ENCODE measurements around the gene NCMAP.

NCMAP gene

GRCh38 chr1:24570265-24571125, 14.6 kb downstream of the NCMAP start:
- Histone ChIP-seq H2AFZ (ENCODE audit: low read length) (no peak overlapping the region), H4K20me1 (ENCODE audit: insufficient read depth, low read length) (no peaks in the 10 kb centered on the region), H3K9me2 (replicated peaks; ENCODE audit: insufficient read depth, low read length) (no peaks in the 10 kb centered on the region), H3K9ac (ENCODE audit: low read length) (no peak overlapping the region), H3K79me2 (ENCODE audit: low read length) (no peaks in the 10 kb centered on the region), H3K27me3 (replicated peaks; ENCODE audit: insufficient read depth, low read length) (no peaks in the 10 kb centered on the region), H3K4me2 (ENCODE audit: low read depth, low read length) (no peak overlapping the region), H3K9me3 (replicated peaks; ENCODE audit: insufficient read depth, low read length) (no peaks in the 10 kb centered on the region), H3F3A (ENCODE audit: insufficient read depth, low read length) (no peaks in the 10 kb centered on the region), H3K4me3 (ENCODE audit: low read length) (no peak overlapping the region), H3K4me1 (ENCODE audit: low read length) (0 out of 2 replicates have a peak, but pooled peaks cover 6% of the 10 kb centered on the region), H3K36me3 (replicated peaks; ENCODE audit: insufficient read depth, low read length) (no peaks in the 10 kb centered on the region), H3K27ac (ENCODE audit: low read length) (no peak overlapping the region)
- DNase-seq: no peak
- TF ChIP-seq EZH2 (optimal IDR thresholded peaks at IDR 0.05; ENCODE audit: low read depth, low read length): no peak
- no peak for TF ChIP-seq EZH2phosphoT487 (IDR thresholded peaks at IDR 0.05; ENCODE audit: low read length)
- no peak for TF ChIP-seq CTCF (IDR thresholded peaks at IDR 0.05; ENCODE audit: low read length)

GRCh38 chr1:24572301-24572700, 16.4 kb downstream of the NCMAP start:
- Histone ChIP-seq H3K9me2 (replicated peaks; ENCODE audit: insufficient read depth, low read length) (no peaks in the 10 kb centered on the region), H4K20me1 (ENCODE audit: insufficient read depth, low read length) (no peaks in the 10 kb centered on the region), H3K4me1 (ENCODE audit: low read length) (0 out of 2 replicates have a peak, but pooled peaks cover 6% of the 10 kb centered on the region), H3K79me2 (ENCODE audit: low read length) (no peaks in the 10 kb centered on the region), H3K4me3 (ENCODE audit: low read length) (no peak overlapping the region), H3K27me3 (replicated peaks; ENCODE audit: insufficient read depth, low read length) (no peaks in the 10 kb centered on the region), H3K9me3 (replicated peaks; ENCODE audit: insufficient read depth, low read length) (no peaks in the 10 kb centered on the region), H3K27ac (ENCODE audit: low read length) (no peak overlapping the region), H3K4me2 (ENCODE audit: low read depth, low read length) (no peak overlapping the region), H2AFZ (ENCODE audit: low read length) (peak overlapping the region; percentile 46; the same call in 1 of the 2 replicates), H3F3A (ENCODE audit: insufficient read depth, low read length) (no peaks in the 10 kb centered on the region), H3K36me3 (replicated peaks; ENCODE audit: insufficient read depth, low read length) (no peaks in the 10 kb centered on the region), H3K9ac (ENCODE audit: low read length) (no peak overlapping the region)
- no peak for DNase-seq
- TF ChIP-seq EZH2phosphoT487 (IDR thresholded peaks at IDR 0.05; ENCODE audit: low read length) (no peak), EZH2 (optimal IDR thresholded peaks at IDR 0.05; ENCODE audit: low read depth, low read length) (no peak), CTCF (IDR thresholded peaks at IDR 0.05; ENCODE audit: low read length) (no peak)

GRCh38 chr1:24575905-24576587, 20.2 kb downstream of the NCMAP start:
- Histone ChIP-seq H3K4me2 (ENCODE audit: low read depth, low read length) (no peak overlapping the region), H3K27ac (ENCODE audit: low read length) (no peak overlapping the region), H3K79me2 (ENCODE audit: low read length) (no peaks in the 10 kb centered on the region), H3K9me2 (replicated peaks; ENCODE audit: insufficient read depth, low read length) (no peaks in the 10 kb centered on the region), H3K9ac (ENCODE audit: low read length) (no peak overlapping the region), H3K9me3 (replicated peaks; ENCODE audit: insufficient read depth, low read length) (no peaks in the 10 kb centered on the region), H3F3A (ENCODE audit: insufficient read depth, low read length) (no peaks in the 10 kb centered on the region), H4K20me1 (ENCODE audit: insufficient read depth, low read length) (no peaks in the 10 kb centered on the region), H2AFZ (ENCODE audit: low read length) (no peak overlapping the region), H3K4me3 (ENCODE audit: low read length) (no peak overlapping the region), H3K36me3 (replicated peaks; ENCODE audit: insufficient read depth, low read length) (no peaks in the 10 kb centered on the region), H3K4me1 (ENCODE audit: low read length) (0 out of 2 replicates have a peak, but pooled peaks cover 6% of the 10 kb centered on the region), H3K27me3 (replicated peaks; ENCODE audit: insufficient read depth, low read length) (no peaks in the 10 kb centered on the region)
- DNase-seq: no peak
- TF ChIP-seq EZH2phosphoT487 (IDR thresholded peaks at IDR 0.05; ENCODE audit: low read length) (no peak), CTCF (IDR thresholded peaks at IDR 0.05; ENCODE audit: low read length) (no peak), EZH2 (optimal IDR thresholded peaks at IDR 0.05; ENCODE audit: low read depth, low read length) (no peak)

Measured in MM.1S (cell line).